Ascending aorta (tissue), 2 donors: Measurements from ENCODE around the gene SV2B. TPM values are rescaled to one million over a fixed set of nuclear protein-coding genes. Genes with fewer than 3 reads are reported as not detected.

Experiments
- DNase-seq, 2 donors: peaks; one replicate each; pipeline ENCODE4 v3.0.0-alpha.2; 2019; ENCODE audit warnings: low spot score in 2 of 2
- H3K27ac ChIP-seq, 2 donors: fragments of 200-600 bp; sonication (generic); one replicate each; pipeline ENCODE4 v1.5.1; 2016 to 2017; ENCODE audit warnings: mild to moderate bottlenecking in 1 of 2
- H3K27me3 ChIP-seq: fragments of 200-600 bp; sonication (generic); one replicate; pipeline ENCODE4 v1.5.1; 2017
- H3K36me3 ChIP-seq, 2 donors: fragments of 200-600 bp; sonication (generic); one replicate each; pipeline ENCODE4 v1.5.1; 2016
- H3K4me1 ChIP-seq, 2 donors: fragments of 200-600 bp; sonication (generic); one replicate each; pipeline ENCODE4 v1.5.1; 2016 to 2017; ENCODE audit warnings: mild to moderate bottlenecking in 1 of 2
- H3K4me3 ChIP-seq, 2 donors: fragments of 200-600 bp; sonication (generic); one replicate each; pipeline ENCODE4 v1.5.1; 2016 to 2017; ENCODE audit warnings: mild to moderate bottlenecking in 1 of 2
- H3K9me3 ChIP-seq, 2 donors: fragments of 200-600 bp; sonication (generic); one replicate each; pipeline ENCODE4 v1.5.1; 2016
- intact Hi-C: fragments of 100-400 bp; cut with DNase I; formaldehyde crosslinking; loops from one replicate; pipeline ENCODE4 v1.15.1; 2023
- total RNA-seq: library from RNA; depleted of rRNA; stranded (reverse); fragments of >200 nt; gene quantifications from one replicate; pipeline ENCODE4 v1.1.0, GENCODE V29; 2016
- TF ChIP-seq, protein P1 (sequence below), 3 experiments: fragments of 200-600 bp in 2 of 3; fragments of 450-650 bp in 1 of 3; sonication (generic) in 2 of 3; IDR thresholded peaks; one replicate each; pipeline ENCODE4 v1.5.1; 2016 to 2019; ENCODE audit warnings: antibody characterized with exemption in 3 of 3, mild to moderate bottlenecking in 1 of 3, moderate library complexity in 1 of 3

The SV2B gene
- 0.11 TPM for total RNA-seq

DNA sequence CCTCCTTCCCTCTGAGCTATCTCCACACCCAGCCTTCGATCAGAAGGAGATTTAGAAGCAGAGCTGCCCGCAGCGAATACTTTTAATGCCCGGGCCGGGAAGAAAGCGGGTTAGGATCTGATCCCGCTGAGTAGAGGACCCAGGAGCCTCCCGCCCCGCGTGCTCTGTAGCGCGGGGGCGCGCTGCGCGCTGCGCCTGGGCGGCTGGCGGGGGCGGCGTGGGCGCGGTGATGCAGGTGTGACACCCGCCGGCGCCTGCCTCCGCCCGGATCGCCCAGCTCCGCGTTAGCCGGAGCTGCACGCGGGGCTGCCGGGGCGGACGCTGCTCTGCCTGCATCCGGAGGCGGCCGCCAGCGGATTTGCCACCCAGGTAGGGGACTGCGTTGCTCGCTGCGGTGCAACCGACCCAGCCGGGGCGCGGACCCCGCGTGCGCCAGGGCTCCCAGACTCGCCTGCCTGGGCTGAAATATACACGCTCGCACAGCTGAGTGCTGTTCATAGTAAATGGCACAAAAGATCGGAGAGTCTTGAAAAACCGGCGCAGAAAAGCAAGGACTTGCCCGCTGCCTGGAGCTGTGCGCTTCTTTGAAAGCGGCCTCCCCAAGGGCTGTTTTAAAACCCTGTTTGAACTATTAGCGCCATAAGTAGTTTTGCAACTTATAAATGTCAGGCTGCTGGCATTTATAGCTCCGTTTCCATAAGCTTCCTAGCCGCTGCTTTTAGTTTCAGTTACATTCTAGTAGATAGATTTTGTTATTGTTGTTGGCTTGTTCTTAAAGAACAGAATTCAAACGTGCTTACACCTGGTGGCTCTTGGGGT lies at the start of gene SV2B:
Gene SV2B, plus strand, starts transcription at position 263 of the 819 bp plus-strand sequence. CDS start 126,007 bp downstream, outside the sequence.
- no peaks in the 10 kb centered on the region for H3K36me3 ChIP-seq
- H3K27me3 ChIP-seq, result no peaks in the 10 kb centered on the region
- TF ChIP-seq, protein P1, sequence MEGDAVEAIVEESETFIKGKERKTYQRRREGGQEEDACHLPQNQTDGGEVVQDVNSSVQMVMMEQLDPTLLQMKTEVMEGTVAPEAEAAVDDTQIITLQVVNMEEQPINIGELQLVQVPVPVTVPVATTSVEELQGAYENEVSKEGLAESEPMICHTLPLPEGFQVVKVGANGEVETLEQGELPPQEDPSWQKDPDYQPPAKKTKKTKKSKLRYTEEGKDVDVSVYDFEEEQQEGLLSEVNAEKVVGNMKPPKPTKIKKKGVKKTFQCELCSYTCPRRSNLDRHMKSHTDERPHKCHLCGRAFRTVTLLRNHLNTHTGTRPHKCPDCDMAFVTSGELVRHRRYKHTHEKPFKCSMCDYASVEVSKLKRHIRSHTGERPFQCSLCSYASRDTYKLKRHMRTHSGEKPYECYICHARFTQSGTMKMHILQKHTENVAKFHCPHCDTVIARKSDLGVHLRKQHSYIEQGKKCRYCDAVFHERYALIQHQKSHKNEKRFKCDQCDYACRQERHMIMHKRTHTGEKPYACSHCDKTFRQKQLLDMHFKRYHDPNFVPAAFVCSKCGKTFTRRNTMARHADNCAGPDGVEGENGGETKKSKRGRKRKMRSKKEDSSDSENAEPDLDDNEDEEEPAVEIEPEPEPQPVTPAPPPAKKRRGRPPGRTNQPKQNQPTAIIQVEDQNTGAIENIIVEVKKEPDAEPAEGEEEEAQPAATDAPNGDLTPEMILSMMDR (IDR thresholded peaks at IDR 0.05), result no peak
- no peaks in the 10 kb centered on the region for H3K9me3 ChIP-seq
- no peak for DNase-seq
- no peaks in the 10 kb centered on the region for H3K4me1 ChIP-seq
- H3K4me3 ChIP-seq, result peak within 1 kb of the TSS; percentile 51 to 56
- H3K27ac ChIP-seq, result no peak within 1 kb of the TSS
- intact Hi-C loops, result no loop called here

- Histone ChIP-seq H3K27me3 (no peaks in the 10 kb centered on the region), H3K4me3 (no peak overlapping the region), H3K27ac (no peak overlapping the region), H3K9me3 (no peaks in the 10 kb centered on the region), H3K4me1 (no peaks in the 10 kb centered on the region), H3K36me3 (no peaks in the 10 kb centered on the region)
- intact Hi-C loops, result no loop called here
- TF ChIP-seq, protein P1 (IDR thresholded peaks at IDR 0.05), result no peak
- no peak for DNase-seq
These were observed 48.8 kb upstream of the SV2B start for GRCh38 chr15:91051248-91051647.

- H3K9me3 ChIP-seq, result no peaks in the 10 kb centered on the region
- H3K27ac ChIP-seq, result no peak overlapping the region
- H3K4me3 ChIP-seq, result no peak overlapping the region
- TF ChIP-seq, protein P1 (IDR thresholded peaks at IDR 0.05), result no peak
- H3K27me3 ChIP-seq, result no peaks in the 10 kb centered on the region
- DNase-seq, result no peak
- no peaks in the 10 kb centered on the region for H3K36me3 ChIP-seq
- H3K4me1 ChIP-seq, result no peaks in the 10 kb centered on the region
- intact Hi-C loops, result no loop called here
These were observed 45.2 kb upstream of the SV2B start for GRCh38 chr15:91054816-91055215.

- TF ChIP-seq, protein P1 (IDR thresholded peaks at IDR 0.05), result peak; percentile 51 to 70 (median 60)
- H3K4me1 ChIP-seq, result no peaks in the 10 kb centered on the region
- intact Hi-C loops, result loop anchor here (1.0 kb wide), 1 partner anchor 216 kb away; no protein-coding TSS in a partner anchor
- H3K4me3 ChIP-seq, result no peak overlapping the region
- H3K9me3 ChIP-seq, result no peaks in the 10 kb centered on the region
- H3K27ac ChIP-seq, result no peak overlapping the region
- H3K36me3 ChIP-seq, result no peaks in the 10 kb centered on the region
- DNase-seq, result no peak
- no peaks in the 10 kb centered on the region for H3K27me3 ChIP-seq
These were observed 44.3 kb upstream of the SV2B start for GRCh38 chr15:91055548-91056331.

GRCh38 chr15:91061230-91061629 lies 38.8 kb upstream of the SV2B start:
- Histone ChIP-seq H3K4me3 (no peak overlapping the region), H3K36me3 (no peaks in the 10 kb centered on the region), H3K27ac (no peak overlapping the region), H3K4me1 (no peaks in the 10 kb centered on the region), H3K9me3 (no peaks in the 10 kb centered on the region), H3K27me3 (no peaks in the 10 kb centered on the region)
- no peak for DNase-seq
- intact Hi-C loops, result no loop called here
- TF ChIP-seq, protein P1 (IDR thresholded peaks at IDR 0.05), result no peak
